GM23338 (cell line): Measurements from ENCODE around the gene EARS2. TPM values are rescaled to one million over a fixed set of nuclear protein-coding genes. Genes with fewer than 3 reads are reported as not detected.

Experiments used
- ATAC-seq: fragments of 200-7000 bp; cut with Tn5 transposase; 3 replicates; pipeline ENCODE4 v1.9.1; 2020
- DNase-seq: peaks from one replicate; pipeline ENCODE4 v3.0.0-alpha.2; 2015; ENCODE audit warnings: low spot score
- H2AFZ ChIP-seq: fragments of 200-600 bp; sonication (generic); 2 replicates; pipeline ENCODE4 v1.8.0; 2016; ENCODE audit warnings: antibody characterized with exemption, mild to moderate bottlenecking, moderate library complexity
- H3F3A ChIP-seq: fragments of 200-600 bp; sonication (generic); replicated peaks from 2 replicates; pipeline ENCODE4 v1.8.0; 2017; ENCODE audit warnings: antibody characterized with exemption, mixed run types, low read depth
- H3K27ac ChIP-seq: fragments of 200-600 bp; sonication (generic); 2 replicates; pipeline ENCODE4 v1.6.1; 2016; ENCODE audit warnings: low read depth
- H3K27me3 ChIP-seq: fragments of 200-600 bp; sonication (generic); 2 replicates; pipeline ENCODE4 v1.8.0; 2016; ENCODE audit warnings: mild to moderate bottlenecking, mixed run types, moderate library complexity; ENCODE audit not compliant: insufficient read depth
- H3K36me3 ChIP-seq: fragments of 200-600 bp; sonication (generic); 2 replicates; pipeline ENCODE4 v1.8.0; 2016; ENCODE audit warnings: mild to moderate bottlenecking; ENCODE audit not compliant: insufficient read depth
- H3K4me1 ChIP-seq: fragments of 200-600 bp; sonication (generic); 2 replicates; pipeline ENCODE4 v1.8.0; 2016; ENCODE audit warnings: mild to moderate bottlenecking, moderate library complexity; ENCODE audit not compliant: insufficient read depth
- H3K4me2 ChIP-seq: fragments of 200-600 bp; sonication (generic); 2 replicates; pipeline ENCODE4 v1.7.1; 2017; ENCODE audit warnings: mixed run types
- H3K4me3 ChIP-seq: fragments of 200-600 bp; sonication (generic); 2 replicates; pipeline ENCODE4 v1.6.1; 2016; ENCODE audit warnings: mixed run types
- H3K79me2 ChIP-seq: fragments of 200-600 bp; sonication (generic); replicated peaks from 2 replicates; pipeline ENCODE4 v1.8.0; 2017; ENCODE audit warnings: mild to moderate bottlenecking; ENCODE audit not compliant: insufficient read depth
- H3K9me2 ChIP-seq: fragments of 200-600 bp; sonication (generic); 2 replicates; pipeline ENCODE4 v1.8.0; 2017; ENCODE audit not compliant: insufficient read depth
- H4K20me1 ChIP-seq: fragments of 200-600 bp; sonication (generic); replicated peaks from 2 replicates; pipeline ENCODE4 v1.8.0; 2017; ENCODE audit warnings: mild to moderate bottlenecking; ENCODE audit not compliant: insufficient read depth
- H3K27ac Mint-ChIP-seq: 2 replicates; pipeline ENCODE4 v1.8.0; 2020; ENCODE audit warnings: inconsistent platforms, mild to moderate bottlenecking, moderate library complexity, mixed read lengths
- H3K27me3 Mint-ChIP-seq: 3 replicates; pipeline ENCODE4 v1.8.0; 2022; ENCODE audit warnings: low read depth, mild to moderate bottlenecking, moderate library complexity, mixed read lengths, inconsistent platforms; ENCODE audit not compliant: insufficient read depth, poor library complexity
- H3K36me3 Mint-ChIP-seq: 3 replicates; pipeline ENCODE4 v1.8.0; 2021; ENCODE audit warnings: low read depth, mild to moderate bottlenecking, inconsistent platforms, moderate library complexity, mixed read lengths
- H3K4me1 Mint-ChIP-seq: 3 replicates; pipeline ENCODE4 v1.8.0; 2020; ENCODE audit warnings: mild to moderate bottlenecking, inconsistent platforms, mixed read lengths
- H3K4me3 Mint-ChIP-seq: 3 replicates; pipeline ENCODE4 v1.8.0; 2021; ENCODE audit warnings: moderate library complexity, mild to moderate bottlenecking, inconsistent platforms, mixed read lengths
- H3K9me3 Mint-ChIP-seq: 3 replicates; pipeline ENCODE4 v1.8.0; 2020; ENCODE audit warnings: moderate library complexity, mild to moderate bottlenecking, inconsistent platforms, mixed read lengths
- CREB1 ChIP-seq: fragments of 250-450 bp; sonication (Bioruptor Pico); IDR thresholded peaks from 2 replicates; pipeline ENCODE4 v1.5.0; 2020; ENCODE audit warnings: low read depth, mild to moderate bottlenecking, moderate library complexity
- EZH2 ChIP-seq: fragments of 200-600 bp; sonication (generic); IDR thresholded peaks from one replicate; pipeline ENCODE4 v1.8.0; 2017; ENCODE audit warnings: antibody characterized with exemption, mild to moderate bottlenecking, low read depth; ENCODE audit not compliant: unreplicated experiment
- EZH2phosphoT487 ChIP-seq: fragments of 200-600 bp; sonication (generic); IDR thresholded peaks from one replicate; pipeline ENCODE4 v1.8.1; 2018; ENCODE audit warnings: antibody characterized with exemption; ENCODE audit not compliant: unreplicated experiment
- JUNB ChIP-seq: IDR thresholded peaks from one replicate; pipeline ENCODE4 v1.6.1; 2016; ENCODE audit warnings: antibody characterized with exemption; ENCODE audit not compliant: unreplicated experiment
- NANOG ChIP-seq: IDR thresholded peaks from 2 replicates; pipeline ENCODE4 v1.6.1; 2016; ENCODE audit warnings: antibody characterized with exemption, borderline replicate concordance
- POLR2AphosphoS5 ChIP-seq: IDR thresholded peaks from 2 replicates; pipeline ENCODE4 v1.6.1; 2016; ENCODE audit warnings: antibody characterized with exemption, low read depth
- STAT1 ChIP-seq: IDR thresholded peaks from one replicate; pipeline ENCODE4 v1.6.1; 2016; ENCODE audit warnings: antibody characterized with exemption; ENCODE audit not compliant: unreplicated experiment
- ZNF114 ChIP-seq: fragments of 250-450 bp; sonication (Bioruptor Pico); IDR thresholded peaks from 2 replicates; pipeline ENCODE4 v1.5.0; 2020; ENCODE audit warnings: mild to moderate bottlenecking, moderate library complexity
- ZNF331 ChIP-seq: fragments of 250-450 bp; sonication (Bioruptor Pico); IDR thresholded peaks from 2 replicates; pipeline ENCODE4 v1.5.0; 2020; ENCODE audit warnings: low read depth, mild to moderate bottlenecking, moderate library complexity
- polyA plus RNA-seq: library from polyadenylated mRNA; unstranded; fragments of >200 nt; fragmentation: Nextera tagmentation; extraction: Ambion mirVana; gene quantifications from 2 replicates; pipeline ENCODE4 v1.2.1, GENCODE V29; 2016
- total RNA-seq: library from RNA; depleted of rRNA; stranded (reverse); fragments of >200 nt; shearing (Covaris generic); gene quantifications from 2 replicates; pipeline ENCODE4 v1.2.3, GENCODE V29; 2014
- TF ChIP-seq, protein P1 (sequence below): IDR thresholded peaks from one replicate; pipeline ENCODE4 v1.6.1; 2018; ENCODE audit warnings: antibody characterized with exemption; ENCODE audit not compliant: unreplicated experiment
- TF ChIP-seq, protein P2 (sequence below): IDR thresholded peaks from 2 replicates; pipeline ENCODE4 v1.6.1; 2016; ENCODE audit warnings: antibody characterized with exemption
- TF ChIP-seq, protein P3 (sequence below): fragments of 250-450 bp; sonication (Bioruptor Pico); IDR thresholded peaks from 2 replicates; pipeline ENCODE4 v1.5.0; 2020; ENCODE audit warnings: mild to moderate bottlenecking, moderate library complexity
- TF ChIP-seq, protein P4 (sequence below), 2 experiments: fragments of 200-600 bp in 1 of 2; sonication (generic) in 1 of 2; conservative IDR thresholded peaks; 2 replicates each; pipeline versions ENCODE4 v1.5.1 to v1.6.1; 2016 to 2017; ENCODE audit warnings: antibody characterized with exemption in 2 of 2, low read depth in 2 of 2, mild to moderate bottlenecking in 2 of 2, moderate library complexity in 1 of 2

Gene EARS2
- total and polyA plus RNA-seq, 2 experiments from 2014 or later: 22.6 to 89.1 TPM

DNA sequence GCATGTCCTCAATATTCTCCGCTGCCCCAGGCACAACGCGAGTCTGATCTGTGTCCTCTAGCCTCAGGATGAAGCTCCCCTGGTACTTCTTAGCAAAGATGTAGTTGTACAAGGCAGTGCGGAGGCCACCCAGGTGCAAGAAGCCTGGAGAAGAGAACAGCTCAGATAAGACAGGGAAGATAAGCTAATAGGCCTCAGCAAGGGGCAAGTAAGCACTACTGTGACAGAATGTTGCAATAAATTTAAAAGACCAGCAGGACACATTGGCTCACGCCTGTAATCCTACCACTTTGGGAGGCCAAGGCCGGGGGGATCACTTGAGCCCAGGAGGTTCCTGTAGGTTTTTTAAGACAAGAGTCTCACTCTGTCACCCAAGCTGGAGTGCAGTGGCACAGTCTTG is 5.0 kb downstream of the EARS2 start:
- Mint-ChIP-seq H3K4me1 (peaks cover 2% of the 10 kb centered on the region; the same call in 1 of the 3 replicates), H3K4me3 (no peak overlapping the region), H3K27me3 (peaks cover 4% of the 10 kb centered on the region), H3K36me3 (peaks cover 56% of the 10 kb centered on the region), H3K9me3 (peaks cover 3% of the 10 kb centered on the region; the same call in 1 of the 3 replicates), H3K27ac (no peak overlapping the region)
- Histone ChIP-seq H3K79me2 (peaks cover 36% of the 10 kb centered on the region), H3K27me3 (no peaks in the 10 kb centered on the region), H4K20me1 (peaks cover 18% of the 10 kb centered on the region), H3K27ac (no peak overlapping the region), H2AFZ (no peak overlapping the region), H3F3A (peaks cover 3% of the 10 kb centered on the region; the same call in 1 of the 2 replicates), H3K4me1 (peaks cover 6% of the 10 kb centered on the region; the same call in 1 of the 2 replicates), H3K4me3 (no peak overlapping the region), H3K36me3 (peaks cover 16% of the 10 kb centered on the region), H3K4me2 (no peak overlapping the region), H3K9me2 (no peaks in the 10 kb centered on the region)
- TF ChIP-seq EZH2phosphoT487: no peak
- no peak for TF ChIP-seq JUNB
- TF ChIP-seq, protein P1, sequence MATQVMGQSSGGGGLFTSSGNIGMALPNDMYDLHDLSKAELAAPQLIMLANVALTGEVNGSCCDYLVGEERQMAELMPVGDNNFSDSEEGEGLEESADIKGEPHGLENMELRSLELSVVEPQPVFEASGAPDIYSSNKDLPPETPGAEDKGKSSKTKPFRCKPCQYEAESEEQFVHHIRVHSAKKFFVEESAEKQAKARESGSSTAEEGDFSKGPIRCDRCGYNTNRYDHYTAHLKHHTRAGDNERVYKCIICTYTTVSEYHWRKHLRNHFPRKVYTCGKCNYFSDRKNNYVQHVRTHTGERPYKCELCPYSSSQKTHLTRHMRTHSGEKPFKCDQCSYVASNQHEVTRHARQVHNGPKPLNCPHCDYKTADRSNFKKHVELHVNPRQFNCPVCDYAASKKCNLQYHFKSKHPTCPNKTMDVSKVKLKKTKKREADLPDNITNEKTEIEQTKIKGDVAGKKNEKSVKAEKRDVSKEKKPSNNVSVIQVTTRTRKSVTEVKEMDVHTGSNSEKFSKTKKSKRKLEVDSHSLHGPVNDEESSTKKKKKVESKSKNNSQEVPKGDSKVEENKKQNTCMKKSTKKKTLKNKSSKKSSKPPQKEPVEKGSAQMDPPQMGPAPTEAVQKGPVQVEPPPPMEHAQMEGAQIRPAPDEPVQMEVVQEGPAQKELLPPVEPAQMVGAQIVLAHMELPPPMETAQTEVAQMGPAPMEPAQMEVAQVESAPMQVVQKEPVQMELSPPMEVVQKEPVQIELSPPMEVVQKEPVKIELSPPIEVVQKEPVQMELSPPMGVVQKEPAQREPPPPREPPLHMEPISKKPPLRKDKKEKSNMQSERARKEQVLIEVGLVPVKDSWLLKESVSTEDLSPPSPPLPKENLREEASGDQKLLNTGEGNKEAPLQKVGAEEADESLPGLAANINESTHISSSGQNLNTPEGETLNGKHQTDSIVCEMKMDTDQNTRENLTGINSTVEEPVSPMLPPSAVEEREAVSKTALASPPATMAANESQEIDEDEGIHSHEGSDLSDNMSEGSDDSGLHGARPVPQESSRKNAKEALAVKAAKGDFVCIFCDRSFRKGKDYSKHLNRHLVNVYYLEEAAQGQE: no peak
- TF ChIP-seq, protein P2, sequence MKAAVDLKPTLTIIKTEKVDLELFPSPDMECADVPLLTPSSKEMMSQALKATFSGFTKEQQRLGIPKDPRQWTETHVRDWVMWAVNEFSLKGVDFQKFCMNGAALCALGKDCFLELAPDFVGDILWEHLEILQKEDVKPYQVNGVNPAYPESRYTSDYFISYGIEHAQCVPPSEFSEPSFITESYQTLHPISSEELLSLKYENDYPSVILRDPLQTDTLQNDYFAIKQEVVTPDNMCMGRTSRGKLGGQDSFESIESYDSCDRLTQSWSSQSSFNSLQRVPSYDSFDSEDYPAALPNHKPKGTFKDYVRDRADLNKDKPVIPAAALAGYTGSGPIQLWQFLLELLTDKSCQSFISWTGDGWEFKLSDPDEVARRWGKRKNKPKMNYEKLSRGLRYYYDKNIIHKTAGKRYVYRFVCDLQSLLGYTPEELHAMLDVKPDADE: no peak
- no peak for TF ChIP-seq ZNF331 (CRISPR knock-in tag)
- no peak for TF ChIP-seq CREB1
- TF ChIP-seq ZNF114: no peak
- TF ChIP-seq, protein P3, sequence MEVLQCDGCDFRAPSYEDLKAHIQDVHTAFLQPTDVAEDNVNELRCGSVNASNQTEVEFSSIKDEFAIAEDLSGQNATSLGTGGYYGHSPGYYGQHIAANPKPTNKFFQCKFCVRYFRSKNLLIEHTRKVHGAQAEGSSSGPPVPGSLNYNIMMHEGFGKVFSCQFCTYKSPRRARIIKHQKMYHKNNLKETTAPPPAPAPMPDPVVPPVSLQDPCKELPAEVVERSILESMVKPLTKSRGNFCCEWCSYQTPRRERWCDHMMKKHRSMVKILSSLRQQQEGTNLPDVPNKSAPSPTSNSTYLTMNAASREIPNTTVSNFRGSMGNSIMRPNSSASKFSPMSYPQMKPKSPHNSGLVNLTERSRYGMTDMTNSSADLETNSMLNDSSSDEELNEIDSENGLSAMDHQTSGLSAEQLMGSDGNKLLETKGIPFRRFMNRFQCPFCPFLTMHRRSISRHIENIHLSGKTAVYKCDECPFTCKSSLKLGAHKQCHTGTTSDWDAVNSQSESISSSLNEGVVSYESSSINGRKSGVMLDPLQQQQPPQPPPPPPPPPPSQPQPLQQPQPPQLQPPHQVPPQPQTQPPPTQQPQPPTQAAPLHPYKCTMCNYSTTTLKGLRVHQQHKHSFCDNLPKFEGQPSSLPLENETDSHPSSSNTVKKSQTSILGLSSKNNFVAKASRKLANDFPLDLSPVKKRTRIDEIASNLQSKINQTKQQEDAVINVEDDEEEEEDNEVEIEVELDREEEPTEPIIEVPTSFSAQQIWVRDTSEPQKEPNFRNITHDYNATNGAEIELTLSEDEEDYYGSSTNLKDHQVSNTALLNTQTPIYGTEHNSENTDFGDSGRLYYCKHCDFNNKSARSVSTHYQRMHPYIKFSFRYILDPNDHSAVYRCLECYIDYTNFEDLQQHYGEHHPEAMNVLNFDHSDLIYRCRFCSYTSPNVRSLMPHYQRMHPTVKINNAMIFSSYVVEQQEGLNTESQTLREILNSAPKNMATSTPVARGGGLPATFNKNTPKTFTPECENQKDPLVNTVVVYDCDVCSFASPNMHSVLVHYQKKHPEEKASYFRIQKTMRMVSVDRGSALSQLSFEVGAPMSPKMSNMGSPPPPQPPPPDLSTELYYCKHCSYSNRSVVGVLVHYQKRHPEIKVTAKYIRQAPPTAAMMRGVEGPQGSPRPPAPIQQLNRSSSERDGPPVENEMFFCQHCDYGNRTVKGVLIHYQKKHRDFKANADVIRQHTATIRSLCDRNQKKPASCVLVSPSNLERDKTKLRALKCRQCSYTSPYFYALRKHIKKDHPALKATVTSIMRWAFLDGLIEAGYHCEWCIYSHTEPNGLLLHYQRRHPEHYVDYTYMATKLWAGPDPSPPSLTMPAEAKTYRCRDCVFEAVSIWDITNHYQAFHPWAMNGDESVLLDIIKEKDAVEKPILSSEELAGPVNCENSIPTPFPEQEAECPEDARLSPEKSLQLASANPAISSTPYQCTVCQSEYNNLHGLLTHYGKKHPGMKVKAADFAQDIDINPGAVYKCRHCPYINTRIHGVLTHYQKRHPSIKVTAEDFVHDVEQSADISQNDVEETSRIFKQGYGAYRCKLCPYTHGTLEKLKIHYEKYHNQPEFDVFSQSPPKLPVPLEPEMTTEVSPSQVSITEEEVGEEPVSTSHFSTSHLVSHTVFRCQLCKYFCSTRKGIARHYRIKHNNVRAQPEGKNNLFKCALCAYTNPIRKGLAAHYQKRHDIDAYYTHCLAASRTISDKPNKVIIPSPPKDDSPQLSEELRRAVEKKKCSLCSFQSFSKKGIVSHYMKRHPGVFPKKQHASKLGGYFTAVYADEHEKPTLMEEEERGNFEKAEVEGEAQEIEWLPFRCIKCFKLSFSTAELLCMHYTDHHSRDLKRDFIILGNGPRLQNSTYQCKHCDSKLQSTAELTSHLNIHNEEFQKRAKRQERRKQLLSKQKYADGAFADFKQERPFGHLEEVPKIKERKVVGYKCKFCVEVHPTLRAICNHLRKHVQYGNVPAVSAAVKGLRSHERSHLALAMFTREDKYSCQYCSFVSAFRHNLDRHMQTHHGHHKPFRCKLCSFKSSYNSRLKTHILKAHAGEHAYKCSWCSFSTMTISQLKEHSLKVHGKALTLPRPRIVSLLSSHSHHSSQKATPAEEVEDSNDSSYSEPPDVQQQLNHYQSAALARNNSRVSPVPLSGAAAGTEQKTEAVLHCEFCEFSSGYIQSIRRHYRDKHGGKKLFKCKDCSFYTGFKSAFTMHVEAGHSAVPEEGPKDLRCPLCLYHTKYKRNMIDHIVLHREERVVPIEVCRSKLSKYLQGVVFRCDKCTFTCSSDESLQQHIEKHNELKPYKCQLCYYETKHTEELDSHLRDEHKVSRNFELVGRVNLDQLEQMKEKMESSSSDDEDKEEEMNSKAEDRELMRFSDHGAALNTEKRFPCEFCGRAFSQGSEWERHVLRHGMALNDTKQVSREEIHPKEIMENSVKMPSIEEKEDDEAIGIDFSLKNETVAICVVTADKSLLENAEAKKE: no peak
- no peak for TF ChIP-seq STAT1
- TF ChIP-seq NANOG: no peak
- TF ChIP-seq, protein P4, sequence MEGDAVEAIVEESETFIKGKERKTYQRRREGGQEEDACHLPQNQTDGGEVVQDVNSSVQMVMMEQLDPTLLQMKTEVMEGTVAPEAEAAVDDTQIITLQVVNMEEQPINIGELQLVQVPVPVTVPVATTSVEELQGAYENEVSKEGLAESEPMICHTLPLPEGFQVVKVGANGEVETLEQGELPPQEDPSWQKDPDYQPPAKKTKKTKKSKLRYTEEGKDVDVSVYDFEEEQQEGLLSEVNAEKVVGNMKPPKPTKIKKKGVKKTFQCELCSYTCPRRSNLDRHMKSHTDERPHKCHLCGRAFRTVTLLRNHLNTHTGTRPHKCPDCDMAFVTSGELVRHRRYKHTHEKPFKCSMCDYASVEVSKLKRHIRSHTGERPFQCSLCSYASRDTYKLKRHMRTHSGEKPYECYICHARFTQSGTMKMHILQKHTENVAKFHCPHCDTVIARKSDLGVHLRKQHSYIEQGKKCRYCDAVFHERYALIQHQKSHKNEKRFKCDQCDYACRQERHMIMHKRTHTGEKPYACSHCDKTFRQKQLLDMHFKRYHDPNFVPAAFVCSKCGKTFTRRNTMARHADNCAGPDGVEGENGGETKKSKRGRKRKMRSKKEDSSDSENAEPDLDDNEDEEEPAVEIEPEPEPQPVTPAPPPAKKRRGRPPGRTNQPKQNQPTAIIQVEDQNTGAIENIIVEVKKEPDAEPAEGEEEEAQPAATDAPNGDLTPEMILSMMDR (conservative IDR thresholded peaks at IDR 0.05; ENCODE audit: low read depth in 2 of 2): no peak
- no peak for TF ChIP-seq EZH2
- TF ChIP-seq POLR2AphosphoS5: no peak
- no peak for ATAC-seq
- no peak for DNase-seq
